ENCODE data around the gene FOXP1.

Gene FOXP1

DNA sequence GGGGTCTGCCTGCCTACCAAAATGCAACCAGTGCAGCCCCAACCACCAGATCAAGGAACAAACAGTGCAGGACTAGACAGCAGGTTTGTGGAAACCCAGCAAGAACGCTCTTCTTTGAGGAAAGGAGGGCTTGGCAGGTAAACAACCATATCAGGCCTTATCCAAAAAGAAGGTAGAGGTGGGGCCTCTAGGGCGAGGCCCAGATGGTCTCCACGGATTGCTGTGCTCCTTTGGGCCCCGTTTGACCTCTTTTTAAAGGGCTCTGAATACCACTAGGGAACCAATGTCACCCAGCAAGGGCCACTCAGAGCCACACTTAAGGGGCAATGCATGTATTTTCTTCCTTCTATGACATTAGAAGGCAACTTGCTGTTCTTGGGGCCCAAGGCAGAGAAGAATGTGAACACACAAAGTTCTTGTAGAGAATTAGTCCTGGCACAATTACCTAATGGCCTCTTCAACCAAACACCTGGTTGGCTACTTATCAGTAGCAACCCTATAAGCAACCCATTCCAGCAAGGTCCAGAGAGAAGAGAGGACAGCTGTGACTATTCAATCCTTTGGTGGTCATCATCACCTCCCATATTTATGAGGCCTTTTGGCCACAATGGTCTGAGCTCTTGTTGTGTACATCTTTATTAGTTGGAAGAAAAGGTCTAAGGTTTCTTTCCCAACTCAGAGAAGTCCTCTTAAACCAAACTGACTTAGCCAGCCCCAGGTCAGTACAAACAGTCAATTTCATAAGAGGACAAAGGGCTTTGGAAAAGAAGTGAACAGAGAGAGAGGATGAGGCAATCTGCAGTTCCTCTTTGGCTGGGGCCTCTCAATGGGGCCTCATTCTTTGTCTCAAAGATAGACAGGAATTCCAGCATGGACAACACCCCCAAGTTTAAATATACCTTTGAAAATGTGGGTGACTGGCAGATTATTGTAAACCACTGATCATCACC, 36.0 kb downstream of the FOXP1 start:
- TF ChIP-seq ESRRG (CRISPR knock-in tag; IDR thresholded peaks at IDR 0.05) = no peak
- no peak for TF ChIP-seq RARB (CRISPR knock-in tag; IDR thresholded peaks at IDR 0.05)
- TF ChIP-seq ISL1 (CRISPR knock-in tag; IDR thresholded peaks at IDR 0.05) = no peak
- TF ChIP-seq TCF4 (CRISPR knock-in tag; IDR thresholded peaks at IDR 0.05; ENCODE audit: borderline replicate concordance) = no peak
- TF ChIP-seq, protein P1, sequence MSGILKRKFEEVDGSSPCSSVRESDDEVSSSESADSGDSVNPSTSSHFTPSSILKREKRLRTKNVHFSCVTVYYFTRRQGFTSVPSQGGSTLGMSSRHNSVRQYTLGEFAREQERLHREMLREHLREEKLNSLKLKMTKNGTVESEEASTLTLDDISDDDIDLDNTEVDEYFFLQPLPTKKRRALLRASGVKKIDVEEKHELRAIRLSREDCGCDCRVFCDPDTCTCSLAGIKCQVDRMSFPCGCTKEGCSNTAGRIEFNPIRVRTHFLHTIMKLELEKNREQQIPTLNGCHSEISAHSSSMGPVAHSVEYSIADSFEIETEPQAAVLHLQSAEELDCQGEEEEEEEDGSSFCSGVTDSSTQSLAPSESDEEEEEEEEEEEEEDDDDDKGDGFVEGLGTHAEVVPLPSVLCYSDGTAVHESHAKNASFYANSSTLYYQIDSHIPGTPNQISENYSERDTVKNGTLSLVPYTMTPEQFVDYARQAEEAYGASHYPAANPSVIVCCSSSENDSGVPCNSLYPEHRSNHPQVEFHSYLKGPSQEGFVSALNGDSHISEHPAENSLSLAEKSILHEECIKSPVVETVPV (CRISPR knock-in tag; IDR thresholded peaks at IDR 0.05) = no peak
- TF ChIP-seq PPARA (CRISPR knock-in tag; IDR thresholded peaks at IDR 0.05; ENCODE audit: borderline replicate concordance) = no peak
- TF ChIP-seq ZNF8 (CRISPR knock-in tag; IDR thresholded peaks at IDR 0.05) = no peak
- TF ChIP-seq, protein P2, sequence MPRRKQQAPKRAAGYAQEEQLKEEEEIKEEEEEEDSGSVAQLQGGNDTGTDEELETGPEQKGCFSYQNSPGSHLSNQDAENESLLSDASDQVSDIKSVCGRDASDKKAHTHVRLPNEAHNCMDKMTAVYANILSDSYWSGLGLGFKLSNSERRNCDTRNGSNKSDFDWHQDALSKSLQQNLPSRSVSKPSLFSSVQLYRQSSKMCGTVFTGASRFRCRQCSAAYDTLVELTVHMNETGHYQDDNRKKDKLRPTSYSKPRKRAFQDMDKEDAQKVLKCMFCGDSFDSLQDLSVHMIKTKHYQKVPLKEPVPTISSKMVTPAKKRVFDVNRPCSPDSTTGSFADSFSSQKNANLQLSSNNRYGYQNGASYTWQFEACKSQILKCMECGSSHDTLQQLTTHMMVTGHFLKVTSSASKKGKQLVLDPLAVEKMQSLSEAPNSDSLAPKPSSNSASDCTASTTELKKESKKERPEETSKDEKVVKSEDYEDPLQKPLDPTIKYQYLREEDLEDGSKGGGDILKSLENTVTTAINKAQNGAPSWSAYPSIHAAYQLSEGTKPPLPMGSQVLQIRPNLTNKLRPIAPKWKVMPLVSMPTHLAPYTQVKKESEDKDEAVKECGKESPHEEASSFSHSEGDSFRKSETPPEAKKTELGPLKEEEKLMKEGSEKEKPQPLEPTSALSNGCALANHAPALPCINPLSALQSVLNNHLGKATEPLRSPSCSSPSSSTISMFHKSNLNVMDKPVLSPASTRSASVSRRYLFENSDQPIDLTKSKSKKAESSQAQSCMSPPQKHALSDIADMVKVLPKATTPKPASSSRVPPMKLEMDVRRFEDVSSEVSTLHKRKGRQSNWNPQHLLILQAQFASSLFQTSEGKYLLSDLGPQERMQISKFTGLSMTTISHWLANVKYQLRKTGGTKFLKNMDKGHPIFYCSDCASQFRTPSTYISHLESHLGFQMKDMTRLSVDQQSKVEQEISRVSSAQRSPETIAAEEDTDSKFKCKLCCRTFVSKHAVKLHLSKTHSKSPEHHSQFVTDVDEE (CRISPR knock-in tag; IDR thresholded peaks at IDR 0.05) = no peak
- TF ChIP-seq SNAI2 (CRISPR knock-in tag; IDR thresholded peaks at IDR 0.05) = no peak
- ATAC-seq = no peak

DNA sequence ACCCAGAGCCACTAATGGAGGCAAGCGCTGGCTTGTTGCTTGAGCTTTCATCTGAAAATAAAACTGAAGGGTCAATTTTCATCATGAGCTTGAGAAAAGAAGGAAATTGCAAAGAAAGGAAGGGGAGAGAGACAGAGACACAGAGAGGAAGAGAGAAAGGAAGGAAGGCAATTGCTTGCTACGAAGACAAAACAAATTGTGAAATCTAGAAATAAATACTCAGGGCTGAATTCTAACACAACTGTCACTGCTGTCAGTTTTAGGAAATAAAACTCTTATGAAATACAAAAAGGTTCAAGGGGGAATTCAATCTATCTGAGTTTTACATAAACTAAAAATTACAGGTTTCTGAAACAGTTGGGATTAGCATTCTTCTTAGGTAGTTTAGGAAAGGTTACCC, 36.7 kb downstream of the FOXP1 start:
- ATAC-seq = no peak
- no peak for TF ChIP-seq CSDC2 (CRISPR knock-in tag; IDR thresholded peaks at IDR 0.05)
- TF ChIP-seq ZFP30 (CRISPR knock-in tag; IDR thresholded peaks at IDR 0.05) = no peak
- TF ChIP-seq, protein P3, sequence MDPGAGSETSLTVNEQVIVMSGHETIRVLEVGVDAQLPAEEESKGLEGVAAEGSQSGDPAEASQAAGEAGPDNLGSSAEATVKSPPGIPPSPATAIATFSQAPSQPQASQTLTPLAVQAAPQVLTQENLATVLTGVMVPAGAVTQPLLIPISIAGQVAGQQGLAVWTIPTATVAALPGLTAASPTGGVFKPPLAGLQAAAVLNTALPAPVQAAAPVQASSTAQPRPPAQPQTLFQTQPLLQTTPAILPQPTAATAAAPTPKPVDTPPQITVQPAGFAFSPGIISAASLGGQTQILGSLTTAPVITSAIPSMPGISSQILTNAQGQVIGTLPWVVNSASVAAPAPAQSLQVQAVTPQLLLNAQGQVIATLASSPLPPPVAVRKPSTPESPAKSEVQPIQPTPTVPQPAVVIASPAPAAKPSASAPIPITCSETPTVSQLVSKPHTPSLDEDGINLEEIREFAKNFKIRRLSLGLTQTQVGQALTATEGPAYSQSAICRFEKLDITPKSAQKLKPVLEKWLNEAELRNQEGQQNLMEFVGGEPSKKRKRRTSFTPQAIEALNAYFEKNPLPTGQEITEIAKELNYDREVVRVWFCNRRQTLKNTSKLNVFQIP (CRISPR knock-in tag; IDR thresholded peaks at IDR 0.05; ENCODE audit: borderline replicate concordance, low read depth) = no peak
- TF ChIP-seq, protein P1 (CRISPR knock-in tag; IDR thresholded peaks at IDR 0.05) = no peak
- TF ChIP-seq RARB (CRISPR knock-in tag; IDR thresholded peaks at IDR 0.05) = no peak
- no peak for TF ChIP-seq ZNF8 (CRISPR knock-in tag; IDR thresholded peaks at IDR 0.05)
- TF ChIP-seq, protein P4, sequence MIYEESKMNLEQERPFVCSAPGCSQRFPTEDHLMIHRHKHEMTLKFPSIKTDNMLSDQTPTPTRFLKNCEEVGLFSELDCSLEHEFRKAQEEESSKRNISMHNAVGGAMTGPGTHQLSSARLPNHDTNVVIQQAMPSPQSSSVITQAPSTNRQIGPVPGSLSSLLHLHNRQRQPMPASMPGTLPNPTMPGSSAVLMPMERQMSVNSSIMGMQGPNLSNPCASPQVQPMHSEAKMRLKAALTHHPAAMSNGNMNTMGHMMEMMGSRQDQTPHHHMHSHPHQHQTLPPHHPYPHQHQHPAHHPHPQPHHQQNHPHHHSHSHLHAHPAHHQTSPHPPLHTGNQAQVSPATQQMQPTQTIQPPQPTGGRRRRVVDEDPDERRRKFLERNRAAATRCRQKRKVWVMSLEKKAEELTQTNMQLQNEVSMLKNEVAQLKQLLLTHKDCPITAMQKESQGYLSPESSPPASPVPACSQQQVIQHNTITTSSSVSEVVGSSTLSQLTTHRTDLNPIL (CRISPR knock-in tag; IDR thresholded peaks at IDR 0.05; ENCODE audit: low read depth) = no peak
- TF ChIP-seq PPARA (CRISPR knock-in tag; IDR thresholded peaks at IDR 0.05; ENCODE audit: borderline replicate concordance) = no peak
- TF ChIP-seq ISL1 (CRISPR knock-in tag; IDR thresholded peaks at IDR 0.05) = no peak

DNA sequence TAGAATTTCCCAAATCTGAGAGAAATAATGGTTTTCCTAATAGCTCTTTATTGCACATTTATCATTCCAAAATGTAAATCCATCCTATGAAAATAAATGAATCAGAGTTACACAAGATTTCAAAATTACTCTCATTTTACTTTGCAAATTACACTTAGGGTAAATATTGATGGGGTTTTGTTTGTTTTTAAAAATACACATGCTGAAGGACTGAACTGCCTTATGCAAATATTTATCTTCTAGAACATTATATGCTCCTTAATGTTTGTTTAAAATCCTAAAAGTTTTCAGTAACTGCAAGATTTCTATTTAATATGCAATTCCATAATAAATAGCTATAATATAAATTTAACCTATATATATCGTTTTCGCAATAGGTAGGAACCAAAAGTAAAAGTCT, 38.2 kb downstream of the FOXP1 start:
- TF ChIP-seq ZNF565 (CRISPR knock-in tag; conservative IDR thresholded peaks at IDR 0.05; ENCODE audit: low read depth) (no peak), GLIS3 (CRISPR knock-in tag; IDR thresholded peaks at IDR 0.05) (no peak), OSR1 (CRISPR knock-in tag; IDR thresholded peaks at IDR 0.05) (no peak), ESRRG (CRISPR knock-in tag; IDR thresholded peaks at IDR 0.05) (no peak), RARB (CRISPR knock-in tag; IDR thresholded peaks at IDR 0.05) (no peak)
- TF ChIP-seq, protein P5, sequence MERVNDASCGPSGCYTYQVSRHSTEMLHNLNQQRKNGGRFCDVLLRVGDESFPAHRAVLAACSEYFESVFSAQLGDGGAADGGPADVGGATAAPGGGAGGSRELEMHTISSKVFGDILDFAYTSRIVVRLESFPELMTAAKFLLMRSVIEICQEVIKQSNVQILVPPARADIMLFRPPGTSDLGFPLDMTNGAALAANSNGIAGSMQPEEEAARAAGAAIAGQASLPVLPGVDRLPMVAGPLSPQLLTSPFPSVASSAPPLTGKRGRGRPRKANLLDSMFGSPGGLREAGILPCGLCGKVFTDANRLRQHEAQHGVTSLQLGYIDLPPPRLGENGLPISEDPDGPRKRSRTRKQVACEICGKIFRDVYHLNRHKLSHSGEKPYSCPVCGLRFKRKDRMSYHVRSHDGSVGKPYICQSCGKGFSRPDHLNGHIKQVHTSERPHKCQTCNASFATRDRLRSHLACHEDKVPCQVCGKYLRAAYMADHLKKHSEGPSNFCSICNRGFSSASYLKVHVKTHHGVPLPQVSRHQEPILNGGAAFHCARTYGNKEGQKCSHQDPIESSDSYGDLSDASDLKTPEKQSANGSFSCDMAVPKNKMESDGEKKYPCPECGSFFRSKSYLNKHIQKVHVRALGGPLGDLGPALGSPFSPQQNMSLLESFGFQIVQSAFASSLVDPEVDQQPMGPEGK (CRISPR knock-in tag; IDR thresholded peaks at IDR 0.05; ENCODE audit: borderline replicate concordance) = no peak
- TF ChIP-seq, protein P2 (CRISPR knock-in tag; IDR thresholded peaks at IDR 0.05) = no peak
- TF ChIP-seq, protein P4 (CRISPR knock-in tag; IDR thresholded peaks at IDR 0.05; ENCODE audit: low read depth) = no peak
- ATAC-seq = no peak

All from SK-N-SH treated with all-trans-retinoic acid at 6 μM for 48 hours (cell line).